Measurements from ENCODE around the gene TCF7L2. TPM values are rescaled to one million over a fixed set of nuclear protein-coding genes. Genes with fewer than 3 reads are reported as not detected.
"Not testable (repeated sequence)": the region's sequence is repeated elsewhere in the genome, so short reads cannot be mapped to it uniquely, and the experiment has no call there.

TCF7L2 gene
- total RNA-seq, 1 experiment from 2014 or later: 14.8 TPM

- Histone ChIP-seq H3K4me2 (no peak overlapping the region), H3K36me3 (ENCODE audit: low read depth) (no peaks in the 10 kb centered on the region), H3K27me3 (ENCODE audit: insufficient read depth, low read depth) (no peaks in the 10 kb centered on the region), H3K4me3 (no peak overlapping the region), H3K4me1 (replicated peaks; ENCODE audit: insufficient read depth) (no peaks in the 10 kb centered on the region), H3K27ac (no peak overlapping the region), H3K79me2 (ENCODE audit: low read depth) (no peaks in the 10 kb centered on the region), H3K9me3 (ENCODE audit: insufficient read depth, low read depth) (no peaks in the 10 kb centered on the region), H2AFZ (no peak overlapping the region), H3K9me2 (ENCODE audit: insufficient read depth) (no peaks in the 10 kb centered on the region), H4K20me1 (ENCODE audit: insufficient read depth) (no peaks in the 10 kb centered on the region), H3F3A (ENCODE audit: insufficient read depth, low read depth) (no peaks in the 10 kb centered on the region)
- intact Hi-C loops (cut with micrococcal nuclease; ENCODE audit: unreplicated experiment): no loop called here
- TF ChIP-seq EZH2 (IDR thresholded peaks at IDR 0.05; ENCODE audit: low read depth): no peak
- TF ChIP-seq, protein P1, sequence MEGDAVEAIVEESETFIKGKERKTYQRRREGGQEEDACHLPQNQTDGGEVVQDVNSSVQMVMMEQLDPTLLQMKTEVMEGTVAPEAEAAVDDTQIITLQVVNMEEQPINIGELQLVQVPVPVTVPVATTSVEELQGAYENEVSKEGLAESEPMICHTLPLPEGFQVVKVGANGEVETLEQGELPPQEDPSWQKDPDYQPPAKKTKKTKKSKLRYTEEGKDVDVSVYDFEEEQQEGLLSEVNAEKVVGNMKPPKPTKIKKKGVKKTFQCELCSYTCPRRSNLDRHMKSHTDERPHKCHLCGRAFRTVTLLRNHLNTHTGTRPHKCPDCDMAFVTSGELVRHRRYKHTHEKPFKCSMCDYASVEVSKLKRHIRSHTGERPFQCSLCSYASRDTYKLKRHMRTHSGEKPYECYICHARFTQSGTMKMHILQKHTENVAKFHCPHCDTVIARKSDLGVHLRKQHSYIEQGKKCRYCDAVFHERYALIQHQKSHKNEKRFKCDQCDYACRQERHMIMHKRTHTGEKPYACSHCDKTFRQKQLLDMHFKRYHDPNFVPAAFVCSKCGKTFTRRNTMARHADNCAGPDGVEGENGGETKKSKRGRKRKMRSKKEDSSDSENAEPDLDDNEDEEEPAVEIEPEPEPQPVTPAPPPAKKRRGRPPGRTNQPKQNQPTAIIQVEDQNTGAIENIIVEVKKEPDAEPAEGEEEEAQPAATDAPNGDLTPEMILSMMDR (conservative IDR thresholded peaks at IDR 0.05): no peak
- POLR2A ChIA-PET (ENCODE audit: unreplicated experiment): no interaction called here
- CTCF ChIA-PET: no interaction called here
- no peak for DNase-seq
- no TSS peak for BruUV-seq (replicated peaks)
Measured at GRCh38 chr10:113108948-113109347, 158.9 kb downstream of the TCF7L2 start.

GRCh38 chr10:113109482-113109881 lies 159.4 kb downstream of the TCF7L2 start:
- H3K9me2 ChIP-seq (ENCODE audit: insufficient read depth); H3K4me2 ChIP-seq; H4K20me1 ChIP-seq (ENCODE audit: insufficient read depth); intact Hi-C loops (cut with micrococcal nuclease; ENCODE audit: unreplicated experiment); H2AFZ ChIP-seq; H3K4me1 ChIP-seq (replicated peaks; ENCODE audit: insufficient read depth); H3K9me3 ChIP-seq (ENCODE audit: insufficient read depth, low read depth); POLR2A ChIA-PET (ENCODE audit: unreplicated experiment); H3K27me3 ChIP-seq (ENCODE audit: insufficient read depth, low read depth); H3K27ac ChIP-seq; DNase-seq; H3K36me3 ChIP-seq (ENCODE audit: low read depth); H3F3A ChIP-seq (ENCODE audit: insufficient read depth, low read depth); H3K4me3 ChIP-seq; CTCF ChIA-PET; H3K79me2 ChIP-seq (ENCODE audit: low read depth); BruUV-seq (replicated peaks): not testable (repeated sequence)

DNA sequence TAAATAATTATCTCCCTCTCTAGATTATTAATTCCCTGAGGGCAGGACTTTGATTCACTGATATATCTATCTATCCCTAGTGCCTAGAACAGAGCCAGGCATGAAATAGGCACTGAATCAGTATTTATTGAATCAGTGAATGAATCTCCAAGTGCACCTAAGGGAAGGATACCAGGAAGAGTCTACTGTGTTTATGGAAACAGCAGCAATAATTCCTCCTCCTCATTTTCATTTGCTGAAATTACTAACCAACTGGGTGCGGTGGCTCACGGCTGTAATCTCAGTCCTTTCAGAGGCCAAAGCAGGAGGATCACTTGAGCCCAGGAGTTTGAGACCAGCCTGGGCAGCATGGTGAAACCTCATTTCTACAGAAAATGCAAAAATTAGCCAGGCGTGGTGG lies 161.2 kb downstream of the TCF7L2 start:
- Histone ChIP-seq H2AFZ (no peak overlapping the region), H3K9me2 (ENCODE audit: insufficient read depth) (no peaks in the 10 kb centered on the region), H3K4me1 (replicated peaks; ENCODE audit: insufficient read depth) (no peaks in the 10 kb centered on the region), H4K20me1 (ENCODE audit: insufficient read depth) (no peaks in the 10 kb centered on the region), H3K9me3 (ENCODE audit: insufficient read depth, low read depth) (no peaks in the 10 kb centered on the region), H3K27ac (no peak overlapping the region), H3K27me3 (ENCODE audit: insufficient read depth, low read depth) (no peaks in the 10 kb centered on the region), H3K4me2 (no peak overlapping the region), H3K4me3 (no peak overlapping the region), H3K79me2 (ENCODE audit: low read depth) (no peaks in the 10 kb centered on the region), H3F3A (ENCODE audit: insufficient read depth, low read depth) (no peaks in the 10 kb centered on the region), H3K36me3 (ENCODE audit: low read depth) (no peaks in the 10 kb centered on the region)
- ChIA-PET POLR2A (ENCODE audit: unreplicated experiment) (no interaction called here), CTCF (no interaction called here)
- BruUV-seq (replicated peaks): no TSS peak
- intact Hi-C loops (cut with micrococcal nuclease; ENCODE audit: unreplicated experiment): no loop called here
- no peak for DNase-seq
- TF ChIP-seq EZH2 (IDR thresholded peaks at IDR 0.05; ENCODE audit: low read depth): no peak
- TF ChIP-seq, protein P1 (conservative IDR thresholded peaks at IDR 0.05): no peak
